GM21515 (cell line): ENCODE data around the gene POU2F3.

ENCODE experiments used
- ATAC-seq: cut with Tn5 transposase; IDR thresholded peaks from one replicate; pipeline ENCODE4 v1.9.1; 2021; ENCODE audit not compliant: unreplicated experiment

POU2F3 gene

DNA sequence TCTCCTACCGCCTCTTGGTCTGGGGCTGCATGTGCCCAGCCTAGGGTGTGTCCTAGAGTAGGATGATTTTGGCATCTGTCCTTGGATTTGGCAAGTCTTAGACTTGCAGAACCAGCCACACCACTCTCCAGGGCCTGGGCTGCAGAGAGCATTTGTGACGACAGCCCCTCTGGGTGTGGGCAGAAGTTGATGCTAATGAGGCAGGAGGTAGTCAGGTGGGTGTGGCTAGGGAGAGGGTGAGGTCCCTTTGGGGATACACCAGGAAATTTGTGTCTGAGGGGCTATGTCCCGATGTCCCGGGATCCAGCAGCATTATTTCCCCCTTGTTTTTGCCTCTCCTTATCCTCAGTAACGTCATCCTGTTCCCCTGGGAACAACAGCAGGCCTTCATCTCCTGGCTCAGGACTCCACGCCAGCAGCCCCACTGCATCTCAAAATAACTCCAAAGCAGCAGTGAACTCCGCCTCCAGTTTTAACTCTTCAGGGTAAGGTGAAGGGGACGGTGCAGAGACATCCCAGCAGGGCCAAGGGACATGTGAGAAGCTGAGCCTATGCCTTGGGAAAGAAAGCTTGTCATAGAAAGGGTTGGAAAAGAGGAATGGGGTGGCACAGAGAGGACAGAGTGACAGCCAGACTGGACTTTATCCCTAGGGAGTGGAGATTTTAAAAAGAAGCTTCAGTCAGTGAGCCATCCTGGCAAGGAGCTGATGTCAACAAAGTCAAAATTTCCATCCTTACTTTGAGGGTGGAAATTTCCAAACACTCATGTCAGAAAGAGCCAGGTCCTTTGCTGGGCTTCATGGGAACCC lies 77.1 kb downstream of the POU2F3 start:
- no peak for ATAC-seq

DNA sequence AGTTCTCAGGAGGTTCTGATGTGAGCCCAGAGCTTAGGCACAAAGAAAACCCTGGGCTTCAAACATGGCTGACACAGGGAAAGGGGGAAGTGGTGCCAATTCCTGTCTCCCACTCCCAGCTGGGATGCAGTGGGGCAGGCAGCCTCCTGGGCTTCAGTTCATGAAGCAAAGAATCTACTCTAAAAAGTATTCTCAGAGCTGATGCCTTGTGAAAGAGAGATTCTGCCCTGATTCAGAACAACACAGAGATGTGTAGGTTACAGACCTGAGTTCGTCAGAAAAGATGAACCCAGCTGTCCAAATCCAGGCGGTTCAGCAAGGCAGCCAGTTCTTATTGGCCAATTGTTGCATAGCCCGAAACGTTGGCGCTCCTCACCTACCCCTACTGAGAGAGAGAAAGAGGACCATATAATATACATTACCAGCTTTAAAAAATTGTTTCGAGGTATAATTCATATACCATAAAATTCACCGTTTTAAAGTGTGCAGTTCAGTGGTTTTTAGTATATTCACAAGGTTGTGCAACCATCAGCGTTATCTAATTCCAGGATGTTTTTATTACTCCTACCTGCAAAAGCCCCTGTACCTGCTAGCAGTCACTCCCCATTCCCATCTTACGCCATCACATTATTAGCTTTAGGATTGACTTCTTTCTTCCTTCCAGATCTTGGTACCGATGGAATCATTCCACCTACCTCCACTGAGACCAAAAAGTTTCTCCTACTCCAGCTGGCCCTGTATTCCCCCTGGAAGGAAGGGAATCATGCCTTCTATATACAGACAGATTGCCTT lies 77.9 kb downstream of the POU2F3 start:
- ATAC-seq: no peak

DNA sequence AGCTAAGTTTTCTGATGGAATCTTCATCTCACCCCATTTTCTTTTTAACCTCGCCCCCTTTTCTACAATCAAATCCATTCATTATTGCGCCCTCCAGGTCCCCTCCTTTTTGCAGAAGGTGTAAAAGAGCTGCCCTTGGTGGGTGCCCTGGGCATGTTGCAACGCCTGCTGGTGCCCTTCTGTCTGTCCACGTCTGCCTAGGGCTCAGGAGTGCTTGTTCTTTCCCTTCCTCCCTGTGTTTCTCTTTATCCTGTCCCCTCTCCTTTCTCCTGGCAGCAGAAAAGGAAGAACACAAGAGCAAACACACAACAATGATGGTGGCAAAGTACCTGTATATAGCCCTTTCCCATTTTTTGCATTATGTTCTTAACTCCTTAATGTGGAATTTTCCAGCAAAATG lies 79.0 kb downstream of the POU2F3 start:
- ATAC-seq: no peak

DNA sequence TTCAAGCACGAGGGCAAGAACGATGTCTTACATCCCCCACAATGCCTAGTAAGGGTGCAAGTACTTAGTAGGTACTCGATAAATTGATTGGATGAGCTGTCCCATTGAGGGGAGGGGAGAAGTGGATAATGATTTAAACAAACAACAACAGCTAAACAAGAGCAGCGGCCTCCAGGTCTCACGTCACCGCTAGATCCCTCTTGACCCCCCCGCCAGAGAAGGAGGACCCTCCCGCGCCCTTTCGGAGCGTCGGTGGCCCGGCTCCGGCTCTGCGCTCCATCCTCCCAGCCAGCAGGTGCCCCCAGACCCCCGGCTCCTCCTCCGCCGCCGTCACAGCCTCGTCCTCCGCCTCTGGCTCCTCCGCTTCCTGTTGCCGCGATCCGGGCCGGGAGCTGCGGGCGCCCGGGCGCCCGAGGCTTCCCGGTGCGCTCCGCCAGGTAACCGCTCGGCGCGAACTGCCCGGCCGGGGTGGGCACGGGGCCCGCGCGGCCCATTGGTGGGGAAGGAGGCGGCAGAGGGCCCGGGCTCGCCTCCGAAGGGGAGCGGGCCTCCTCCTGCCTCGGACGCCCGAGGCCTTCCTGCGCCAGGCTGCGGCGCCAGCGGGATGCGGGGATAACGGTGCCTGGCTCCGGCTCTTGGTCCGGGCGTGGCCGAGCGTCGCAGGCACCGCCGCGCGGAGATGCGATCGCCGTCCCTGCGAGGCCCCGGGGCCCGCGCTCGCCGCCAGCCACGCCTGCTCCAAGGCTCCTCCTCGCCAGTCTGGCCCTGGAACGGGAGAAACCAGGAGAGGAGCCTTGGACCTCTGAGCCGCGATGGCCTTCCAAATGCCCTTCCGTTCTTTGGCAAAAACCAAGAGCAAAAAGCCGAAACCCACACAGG lies 85.2 kb downstream of the POU2F3 start, which contains the start of gene TLCD5:
Gene TLCD5, plus strand, starts transcription at position 368 of the 879 bp plus-strand sequence. CDS start 2,143 bp downstream, outside the sequence.
- peak; percentile 52 for ATAC-seq

DNA sequence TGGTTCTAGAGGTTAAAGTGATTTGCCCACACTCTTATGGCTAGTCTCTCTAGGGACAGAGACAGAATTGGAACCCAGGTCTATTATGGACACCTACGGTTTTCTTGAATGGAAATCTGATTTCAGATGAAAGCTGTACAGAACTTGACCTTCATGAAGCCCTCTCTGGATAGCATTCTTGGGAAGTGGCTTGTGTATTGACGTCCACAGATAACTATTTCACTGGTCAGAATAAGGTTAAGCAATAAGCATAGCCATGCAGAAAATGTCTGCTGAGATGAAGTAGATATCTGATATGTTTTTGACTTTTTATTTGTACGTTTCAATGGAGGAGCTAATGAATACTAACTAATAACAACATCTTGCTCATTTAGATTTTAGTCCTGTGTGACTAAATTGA lies 86.3 kb downstream of the POU2F3 start:
- ATAC-seq: no peak

DNA sequence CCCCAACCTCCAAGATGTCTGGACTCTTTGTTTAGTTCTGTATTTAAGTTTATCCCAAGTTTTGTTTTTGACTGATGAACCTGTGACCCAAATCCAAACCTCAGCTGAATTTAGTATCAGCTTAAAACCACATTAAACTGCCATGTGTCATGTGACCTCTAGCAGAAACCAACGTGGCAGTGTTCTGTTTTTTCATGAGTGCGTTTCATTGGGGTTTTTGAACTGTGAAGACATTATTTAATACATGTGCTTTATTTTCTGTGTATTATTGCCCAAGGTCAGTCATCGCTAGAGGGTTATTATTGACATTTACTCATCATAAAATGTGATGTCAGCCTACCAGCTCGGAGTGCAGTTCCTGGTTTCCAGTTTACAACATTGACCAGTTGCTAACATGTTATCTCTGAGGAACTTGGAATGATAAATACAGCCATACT lies 86.9 kb downstream of the POU2F3 start:
- ATAC-seq: no peak

DNA sequence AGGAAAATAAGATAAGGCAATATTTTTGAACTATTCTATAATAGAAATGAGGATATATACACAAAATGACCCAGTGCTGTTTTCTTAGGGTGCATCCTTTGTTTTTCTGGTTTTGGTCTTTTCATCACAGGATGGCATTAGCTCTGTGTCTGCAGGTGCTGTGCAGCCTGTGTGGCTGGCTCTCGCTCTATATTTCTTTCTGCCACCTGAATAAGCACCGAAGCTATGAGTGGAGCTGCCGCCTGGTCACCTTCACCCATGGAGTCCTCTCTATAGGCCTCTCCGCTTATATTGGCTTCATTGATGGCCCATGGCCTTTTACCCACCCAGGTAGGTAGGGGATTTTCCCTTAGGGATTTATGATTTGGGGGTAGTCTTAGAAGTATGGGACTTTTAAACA lies 87.4 kb downstream of the POU2F3 start:
- no peak for ATAC-seq

DNA sequence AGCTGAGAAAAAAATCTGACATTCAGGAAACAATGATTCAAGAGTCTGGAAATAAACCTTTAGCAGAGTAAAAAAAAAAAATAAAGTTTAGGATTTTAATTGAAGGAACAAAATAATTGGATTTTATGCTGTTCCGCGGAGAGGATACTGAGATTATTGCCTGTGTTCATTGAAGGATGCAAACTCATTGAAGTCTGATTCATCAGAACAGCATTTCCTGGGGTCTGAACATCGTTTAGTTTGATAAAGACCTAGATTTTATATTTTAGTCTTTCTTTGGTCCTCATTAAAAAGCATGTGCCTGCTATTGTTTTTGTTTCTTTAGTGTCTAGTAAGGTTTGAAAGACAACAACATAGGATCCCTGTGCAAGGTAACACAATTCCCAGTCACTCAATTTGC lies 89.6 kb downstream of the POU2F3 start:
- ATAC-seq: no peak

DNA sequence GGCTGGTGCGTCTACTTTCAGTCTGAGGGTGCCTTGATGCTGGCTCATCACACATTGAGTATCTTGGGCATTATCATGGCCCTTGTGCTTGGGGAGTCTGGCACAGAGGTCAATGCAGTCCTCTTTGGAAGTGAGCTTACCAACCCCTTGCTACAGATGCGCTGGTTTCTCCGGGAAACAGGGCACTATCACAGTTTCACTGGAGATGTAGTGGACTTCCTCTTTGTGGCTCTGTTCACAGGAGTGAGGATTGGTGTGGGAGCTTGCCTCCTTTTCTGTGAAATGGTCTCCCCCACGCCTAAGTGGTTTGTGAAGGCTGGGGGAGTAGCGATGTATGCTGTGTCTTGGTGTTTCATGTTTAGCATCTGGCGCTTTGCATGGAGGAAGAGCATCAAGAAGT lies 90.1 kb downstream of the POU2F3 start:
- no peak for ATAC-seq

DNA sequence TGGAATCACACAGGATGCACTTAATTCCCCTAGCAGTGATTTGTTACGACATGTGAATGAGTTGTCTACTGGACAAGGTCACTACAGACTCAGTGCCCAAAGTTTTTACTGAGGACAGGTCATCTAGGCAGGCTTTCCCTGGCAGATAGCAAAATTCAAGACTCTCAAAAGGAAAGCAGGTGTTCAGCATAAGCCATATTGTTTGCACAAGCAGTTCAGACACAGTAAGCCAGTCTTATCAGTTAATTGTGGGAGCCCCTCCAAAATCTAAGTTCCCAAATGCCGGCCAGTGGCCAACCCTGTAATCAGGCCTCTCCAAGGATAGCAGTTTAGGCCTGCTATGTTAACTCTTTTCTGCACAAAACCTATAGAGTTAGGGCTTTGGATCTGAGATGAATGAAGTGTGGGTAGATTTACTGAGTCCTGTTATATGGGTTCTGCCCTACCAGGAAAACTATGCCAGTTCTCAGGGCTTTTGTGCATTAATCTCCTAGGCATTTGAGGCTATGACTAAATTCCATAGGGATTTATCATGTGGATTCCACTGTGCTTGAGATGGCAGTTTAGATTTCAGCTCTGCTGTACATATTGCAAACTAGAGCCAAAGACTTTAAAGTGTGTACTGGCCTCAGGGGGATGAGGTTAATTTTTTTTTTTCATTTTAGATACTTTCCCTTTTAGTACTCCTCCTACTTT lies 91.5 kb downstream of the POU2F3 start:
- ATAC-seq: no peak

DNA sequence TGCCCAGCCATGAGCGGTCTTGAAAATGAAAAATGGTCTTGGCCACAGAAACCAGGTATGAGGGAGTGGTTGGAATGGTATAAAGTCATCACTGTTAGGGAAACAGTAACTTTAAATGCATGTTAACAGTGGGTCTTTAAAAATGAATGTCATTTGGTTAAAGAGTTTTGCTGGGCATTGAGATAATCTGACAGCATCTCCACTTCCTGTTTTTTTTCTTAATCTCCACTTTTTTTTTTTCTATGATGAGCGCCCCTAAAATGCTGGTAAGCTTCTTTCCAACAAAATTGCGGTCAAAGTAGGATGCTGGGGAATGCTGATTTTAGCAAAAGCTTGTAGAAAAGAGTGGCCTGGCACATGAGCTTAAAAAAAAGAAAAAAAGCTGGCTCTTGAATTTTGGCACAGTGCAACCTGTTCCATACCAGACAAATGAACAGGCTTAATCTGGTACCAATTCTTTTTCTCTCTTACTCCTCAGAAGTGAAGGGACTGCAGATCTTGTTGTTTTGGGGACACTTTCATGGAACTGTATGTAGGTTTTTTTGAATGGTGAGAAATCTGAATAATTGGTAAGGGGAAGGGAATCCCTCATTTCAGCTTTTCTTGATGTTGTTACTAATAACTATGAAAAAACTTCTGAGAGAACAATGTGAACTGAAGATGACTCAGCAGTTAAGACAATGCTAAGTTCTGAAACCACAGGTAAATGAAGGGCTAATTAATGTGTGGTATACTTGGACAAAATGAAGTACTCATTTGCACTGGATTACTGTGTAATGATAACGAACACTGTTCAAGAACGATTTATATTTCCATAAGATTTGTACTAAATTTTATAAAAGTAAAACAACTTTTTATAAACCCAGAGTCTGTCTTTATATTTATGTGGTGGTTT lies 93.1 kb downstream of the POU2F3 start:
- ATAC-seq: no peak

DNA sequence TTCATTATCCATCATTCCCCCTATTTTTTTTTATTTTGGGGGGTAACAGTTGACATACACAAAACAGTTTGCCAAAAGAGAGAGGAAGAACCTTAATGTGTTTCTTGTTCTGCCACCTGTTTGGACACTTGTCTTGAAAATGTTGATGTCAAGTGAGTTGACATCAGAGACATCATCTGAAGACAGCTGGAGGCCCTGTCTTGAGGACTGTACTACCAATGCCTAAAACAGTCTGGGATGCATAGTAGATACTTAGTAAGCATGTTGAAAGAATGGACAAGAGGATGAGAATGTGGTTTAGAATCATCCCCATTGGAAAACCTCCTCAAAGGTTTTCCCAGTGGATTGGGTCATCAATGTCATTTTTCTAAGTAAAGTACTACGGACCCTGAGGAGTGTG lies 93.9 kb downstream of the POU2F3 start:
- ATAC-seq: no peak

DNA sequence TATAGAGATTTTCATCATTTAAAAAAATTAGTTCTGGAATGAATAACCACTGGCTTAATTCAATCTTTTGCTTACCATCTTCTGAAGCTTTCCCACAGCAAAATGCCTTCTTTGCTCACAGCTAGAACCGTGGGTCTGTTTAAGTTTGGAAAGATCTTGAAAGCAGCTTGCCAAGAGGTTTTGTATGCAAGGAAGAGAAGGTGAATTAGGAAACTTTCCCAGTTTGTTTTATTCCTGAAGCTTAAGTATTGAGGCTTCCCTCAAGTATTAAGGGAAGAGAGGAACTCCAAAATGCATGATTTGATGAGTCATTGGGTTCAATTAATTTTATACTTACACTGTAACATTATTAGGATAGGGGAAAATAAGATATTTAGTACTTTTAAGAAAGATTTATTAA lies 94.4 kb downstream of the POU2F3 start:
- ATAC-seq: no peak

DNA sequence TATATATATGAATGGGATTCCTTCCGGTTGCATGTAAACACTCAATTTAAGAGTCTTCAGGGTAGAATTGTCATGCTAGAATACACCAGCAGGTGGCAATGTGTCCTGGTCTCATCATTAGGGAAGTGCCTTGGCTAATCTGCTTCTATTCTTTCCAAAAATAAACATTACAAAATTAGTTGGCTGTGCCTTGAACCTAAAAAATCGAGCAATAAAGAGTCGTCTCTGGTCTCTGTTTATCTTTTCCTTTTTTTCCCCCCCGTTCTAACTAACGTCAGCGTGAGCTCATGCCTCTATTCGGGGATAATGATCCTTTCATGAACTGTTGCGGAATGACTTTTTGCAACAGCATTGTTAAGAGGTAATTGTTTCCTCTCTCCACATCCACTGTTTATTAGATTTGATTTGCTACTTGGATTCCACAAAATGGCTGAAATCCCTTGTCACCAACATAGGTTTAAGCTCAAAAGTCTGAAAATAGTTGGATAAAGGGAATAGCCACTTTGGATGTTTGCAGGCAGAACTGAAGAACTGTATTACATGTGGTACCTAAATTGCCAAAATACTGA lies 95.0 kb downstream of the POU2F3 start:
- no peak for ATAC-seq

DNA sequence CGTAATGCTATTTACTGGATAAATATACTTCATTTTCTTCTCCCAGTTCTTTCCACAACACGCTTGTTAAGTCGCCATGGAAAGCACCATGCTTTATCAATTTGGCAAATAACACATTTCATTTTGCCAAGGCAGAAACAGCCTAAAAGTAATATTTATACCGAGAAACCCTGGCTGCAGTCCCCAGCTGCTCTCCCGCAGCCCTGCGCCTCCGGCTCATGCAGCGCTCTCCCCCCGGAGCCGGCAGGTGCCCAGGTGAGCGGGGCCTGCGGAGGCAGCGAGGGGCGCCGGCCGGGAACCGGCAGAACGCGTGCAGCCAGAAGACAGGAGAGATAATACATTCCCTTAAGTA lies 95.6 kb downstream of the POU2F3 start:
- ATAC-seq: peak; percentile 26

DNA sequence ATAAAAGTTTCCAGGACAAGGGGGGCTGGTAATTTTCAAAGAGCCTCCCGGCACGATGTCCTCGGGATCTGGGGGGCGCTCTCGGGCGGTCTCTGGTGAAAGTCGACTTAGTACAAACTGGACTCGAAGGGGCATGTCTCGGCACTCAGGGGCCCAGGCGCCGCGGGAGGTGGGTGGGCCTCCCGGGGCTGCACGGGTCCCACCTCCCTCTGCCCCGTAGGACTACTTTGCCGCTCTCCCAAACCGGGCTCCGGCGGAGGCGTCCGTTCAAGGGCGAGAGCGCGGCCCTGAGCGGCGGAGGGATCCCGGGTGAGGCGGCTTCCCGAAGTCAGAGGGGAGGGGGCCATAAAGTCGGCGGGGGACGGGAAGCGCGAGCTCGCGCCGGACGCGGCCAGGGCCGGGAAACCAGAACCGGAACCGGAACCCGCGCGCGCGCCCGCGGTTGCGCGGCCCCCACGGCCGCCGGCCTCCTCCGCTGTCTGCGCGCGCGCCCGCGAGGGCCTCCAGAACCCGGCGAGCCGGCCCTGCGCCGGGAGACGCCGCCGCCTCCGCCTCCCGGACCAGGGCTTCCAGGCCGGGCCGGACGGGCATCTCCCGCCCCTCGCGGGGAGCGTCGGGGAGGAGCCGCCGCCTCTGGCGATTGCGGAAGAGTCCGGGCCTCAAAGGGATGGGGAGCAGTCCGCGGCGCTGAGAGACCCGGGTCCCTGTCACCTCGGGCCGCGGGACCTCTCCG lies 96.1 kb downstream of the POU2F3 start, which contains the start of gene ARHGEF12:
Gene ARHGEF12, plus strand, starts transcription at position 506 of the 733 bp plus-strand sequence. CDS start 831 bp downstream, outside the sequence.
- peak; percentile 62 for ATAC-seq

DNA sequence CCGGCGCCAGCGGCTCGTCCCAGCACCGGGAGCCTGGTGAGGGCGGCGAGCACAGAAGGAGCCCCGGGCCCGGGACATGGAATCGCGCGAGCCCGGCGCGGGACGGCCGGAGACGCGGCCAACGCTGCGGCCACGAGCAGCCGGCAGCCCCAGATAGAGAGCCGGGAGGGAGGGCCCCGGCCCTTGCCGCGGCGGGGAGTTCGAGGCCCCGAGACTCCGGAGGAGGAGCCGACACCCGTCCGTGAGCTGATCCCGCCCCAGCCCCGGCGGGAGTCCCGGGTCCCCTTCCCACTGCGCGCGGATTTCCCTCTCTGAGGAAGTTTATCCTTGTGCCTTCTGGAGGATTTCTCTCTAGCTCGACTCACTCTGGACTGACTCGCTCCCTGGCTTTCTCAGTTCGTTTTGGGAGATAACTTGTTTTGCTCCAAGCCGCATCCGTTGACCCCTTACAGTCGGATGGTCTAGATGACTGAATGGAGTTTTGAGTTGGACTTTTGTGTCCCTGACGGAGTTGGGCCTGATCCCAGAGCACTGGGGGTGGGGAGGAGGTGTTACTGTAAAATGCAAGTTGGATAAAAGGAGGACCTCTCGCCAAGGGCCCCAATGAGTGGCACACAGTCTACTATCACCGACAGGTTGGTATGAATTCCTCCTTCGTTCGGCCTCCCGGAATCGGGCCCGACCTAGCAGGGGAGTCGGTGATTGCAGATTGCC lies 96.9 kb downstream of the POU2F3 start:
- ATAC-seq: peak; percentile 25
